SU-DHL-6 (cell line): ENCODE measurements around the gene SELENBP1.

Source experiments
- H2AFZ ChIP-seq: fragments of 200-600 bp; sonication (generic); 2 replicates; pipeline ENCODE4 v1.6.1; 2014; ENCODE audit warnings: low read depth, mild to moderate bottlenecking, moderate library complexity, mixed read lengths, antibody characterized with exemption, low read length; ENCODE audit not compliant: severe bottlenecking
- H3F3A ChIP-seq: fragments of 200-600 bp; shearing (Covaris generic); 2 replicates; pipeline ENCODE4 v1.6.0; 2016; ENCODE audit warnings: antibody characterized with exemption, mild to moderate bottlenecking; ENCODE audit not compliant: insufficient read depth
- H3K27ac ChIP-seq: fragments of 200-600 bp; sonication (generic); 2 replicates; pipeline ENCODE4 v1.5.1; 2016; ENCODE audit warnings: low read depth, mild to moderate bottlenecking, low read length, moderate library complexity, mixed read lengths
- H3K27me3 ChIP-seq: fragments of 200-600 bp; sonication (generic), shearing (Covaris generic); 2 replicates; pipeline ENCODE4 v1.6.0; 2014; ENCODE audit warnings: mild to moderate bottlenecking, low read length
- H3K36me3 ChIP-seq: fragments of 200-600 bp; sonication (generic); 2 replicates; pipeline ENCODE4 v1.6.1; 2014; ENCODE audit warnings: mild to moderate bottlenecking, low read length, mixed read lengths
- H3K4me2 ChIP-seq: fragments of 300-600, 200-600 bp; shearing (Covaris generic), sonication (generic); 2 replicates; pipeline ENCODE4 v1.6.0; 2014; ENCODE audit warnings: low read length, low read depth, mild to moderate bottlenecking; ENCODE audit not compliant: poor library complexity, severe bottlenecking
- H3K4me3 ChIP-seq: fragments of 200-600 bp; sonication (generic); 2 replicates; pipeline ENCODE4 v1.5.1; 2014; ENCODE audit warnings: antibody characterized with exemption, low read length, mild to moderate bottlenecking, mixed read lengths; ENCODE audit not compliant: insufficient read depth, poor library complexity, severe bottlenecking
- H3K79me2 ChIP-seq: fragments of 200-600 bp; sonication (generic); 2 replicates; pipeline ENCODE4 v1.6.1; 2014; ENCODE audit warnings: mild to moderate bottlenecking, low read length, moderate library complexity; ENCODE audit not compliant: insufficient read depth
- H3K9ac ChIP-seq: fragments of 200-600 bp; sonication (generic); 2 replicates; pipeline ENCODE4 v1.7.0; 2014; ENCODE audit warnings: mild to moderate bottlenecking, low read length
- H3K9me2 ChIP-seq: fragments of 200-600 bp; sonication (generic); replicated peaks from 2 replicates; pipeline ENCODE4 v1.6.1; 2014; ENCODE audit warnings: low read length; ENCODE audit not compliant: insufficient read depth
- H3K9me3 ChIP-seq: fragments of 200-600 bp; sonication (generic); 2 replicates; pipeline ENCODE4 v1.6.1; 2014; ENCODE audit warnings: low read length, mixed read lengths; ENCODE audit not compliant: insufficient read depth
- H4K20me1 ChIP-seq: fragments of 200-600 bp; sonication (generic); 2 replicates; pipeline ENCODE4 v1.6.1; 2014; ENCODE audit warnings: low read depth, mild to moderate bottlenecking, antibody characterized with exemption, low read length, moderate library complexity, mixed read lengths
- CTCF ChIP-seq: fragments of 200-600 bp; sonication (generic); IDR thresholded peaks from one replicate; pipeline ENCODE4 v1.5.1; 2017; ENCODE audit warnings: antibody characterized with exemption, mild to moderate bottlenecking, low read length, moderate library complexity; ENCODE audit not compliant: insufficient read depth, poor library complexity, severe bottlenecking
- EZH2phosphoT487 ChIP-seq: fragments of 200-600 bp; sonication (generic), shearing (Covaris generic); conservative IDR thresholded peaks from 2 replicates; pipeline ENCODE4 v1.6.1; 2018; ENCODE audit warnings: mild to moderate bottlenecking, antibody characterized with exemption, low read length, moderate library complexity, mixed read lengths

The SELENBP1 gene

GRCh38 chr1:151325646-151326429 is 46.7 kb downstream of the SELENBP1 start:
- no peak for TF ChIP-seq CTCF
- no peak for TF ChIP-seq EZH2phosphoT487
- H3K27ac ChIP-seq, result 0 out of 2 replicates have a peak overlapping the region, but pooled peaks have one; percentile 48
- H3K4me2 ChIP-seq, result peak overlapping the region; percentile 94
- H3K4me3 ChIP-seq, result peak overlapping the region; percentile 98
- peaks cover 7% of the 10 kb centered on the region; the same call in 1 of the 2 replicates for H3F3A ChIP-seq
- no peaks in the 10 kb centered on the region for H3K9me2 ChIP-seq
- peak overlapping the region; percentile 74 for H3K9ac ChIP-seq
- H3K36me3 ChIP-seq, result no peaks in the 10 kb centered on the region
- no peaks in the 10 kb centered on the region for H3K27me3 ChIP-seq
- no peak overlapping the region for H2AFZ ChIP-seq
- H3K9me3 ChIP-seq, result no peaks in the 10 kb centered on the region
- no peaks in the 10 kb centered on the region for H4K20me1 ChIP-seq
- peaks cover 7% of the 10 kb centered on the region; the same call in 1 of the 2 replicates for H3K79me2 ChIP-seq

- H3K27me3 ChIP-seq, result no peaks in the 10 kb centered on the region
- H3K79me2 ChIP-seq, result peaks cover 7% of the 10 kb centered on the region; the same call in 1 of the 2 replicates
- H3K4me3 ChIP-seq, result no peak overlapping the region
- H3K9me3 ChIP-seq, result no peaks in the 10 kb centered on the region
- no peak overlapping the region for H3K27ac ChIP-seq
- no peak overlapping the region for H3K4me2 ChIP-seq
- no peak for TF ChIP-seq EZH2phosphoT487
- TF ChIP-seq CTCF, result no peak
- H3F3A ChIP-seq, result peaks cover 7% of the 10 kb centered on the region; the same call in 1 of the 2 replicates
- no peaks in the 10 kb centered on the region for H3K9me2 ChIP-seq
- no peaks in the 10 kb centered on the region for H4K20me1 ChIP-seq
- H2AFZ ChIP-seq, result no peak overlapping the region
- no peak overlapping the region for H3K9ac ChIP-seq
- H3K36me3 ChIP-seq, result no peaks in the 10 kb centered on the region
Observed at GRCh38 chr1:151325231-151325630, 47.3 kb downstream of the SELENBP1 start.

GRCh38 chr1:151324390-151324930 is 48.0 kb downstream of the SELENBP1 start:
- no peak overlapping the region for H3K4me2 ChIP-seq
- H3K36me3 ChIP-seq, result no peaks in the 10 kb centered on the region
- H3K79me2 ChIP-seq, result peaks cover 7% of the 10 kb centered on the region; the same call in 1 of the 2 replicates

More at GRCh38 chr1:151324390-151324930, 48.0 kb downstream of the SELENBP1 start:
- Histone ChIP-seq H3K27me3 (no peaks in the 10 kb centered on the region), H3K27ac (no peak overlapping the region), H3K4me3 (no peak overlapping the region), H2AFZ (no peak overlapping the region), H3K9me3 (no peaks in the 10 kb centered on the region), H3K9me2 (no peaks in the 10 kb centered on the region), H3K9ac (no peak overlapping the region), H3F3A (peaks cover 7% of the 10 kb centered on the region; the same call in 1 of the 2 replicates), H4K20me1 (no peaks in the 10 kb centered on the region)
- TF ChIP-seq CTCF, result no peak
- TF ChIP-seq EZH2phosphoT487, result no peak
